Hair follicular keratinocyte (primary cell): Measurements from ENCODE around the gene TRIM13. TPM values are rescaled to one million over a fixed set of nuclear protein-coding genes. Genes with fewer than 3 reads are reported as not detected.

Experiments used
- total RNA-seq: library from RNA; depleted of rRNA; stranded (reverse); fragments of >200 nt; gene quantifications from 2 replicates; pipeline ENCODE4 v1.2.3, GENCODE V29; 2015

Gene TRIM13, protein sequence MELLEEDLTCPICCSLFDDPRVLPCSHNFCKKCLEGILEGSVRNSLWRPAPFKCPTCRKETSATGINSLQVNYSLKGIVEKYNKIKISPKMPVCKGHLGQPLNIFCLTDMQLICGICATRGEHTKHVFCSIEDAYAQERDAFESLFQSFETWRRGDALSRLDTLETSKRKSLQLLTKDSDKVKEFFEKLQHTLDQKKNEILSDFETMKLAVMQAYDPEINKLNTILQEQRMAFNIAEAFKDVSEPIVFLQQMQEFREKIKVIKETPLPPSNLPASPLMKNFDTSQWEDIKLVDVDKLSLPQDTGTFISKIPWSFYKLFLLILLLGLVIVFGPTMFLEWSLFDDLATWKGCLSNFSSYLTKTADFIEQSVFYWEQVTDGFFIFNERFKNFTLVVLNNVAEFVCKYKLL
- 14.3 and 20.9 TPM in 2 replicates for total RNA-seq

GRCh38 chr13:49996951-49997895, at the start of gene TRIM13:
TRIM13 (plus strand) TSS chr13:49997042; CDS start chr13:50011941, 14,899 bp downstream.

GRCh38 chr13:50015258-50015657, 18.4 kb downstream of the TRIM13 start, which contains the start of gene KCNRG:
KCNRG (plus strand) TSS chr13:50015444; CDS start chr13:50015494, 50 bp downstream.

Other genes starting within 250 kb of the TRIM13 start
- 20.8 and 22.6 TPM in 2 replicates for gene KPNA3, start 204.4 kb upstream of the TRIM13 start, total RNA-seq
- 7.9 and 8.3 TPM in 2 replicates for gene SPRYD7, start 60.7 kb upstream of the TRIM13 start, total RNA-seq
- gene KCNRG, start 18.4 kb downstream of the TRIM13 start, total RNA-seq = 0.08 and 0.23 TPM in 2 replicates